ENCODE measurements around the gene FNDC3A.

- TF ChIP-seq CTCF (IDR thresholded peaks at IDR 0.05) (no peak), EP300 (IDR thresholded peaks at IDR 0.05) (no peak), POLR2A (IDR thresholded peaks at IDR 0.05) (no peak), POLR2AphosphoS5 (IDR thresholded peaks at IDR 0.05) (no peak)
Measured at GRCh38 chr13:49226613-49227012, 250.9 kb downstream of the FNDC3A start.

All from stomach (tissue), 4 donors.